ENCODE measurements around the gene F8.

Gene F8

DNA sequence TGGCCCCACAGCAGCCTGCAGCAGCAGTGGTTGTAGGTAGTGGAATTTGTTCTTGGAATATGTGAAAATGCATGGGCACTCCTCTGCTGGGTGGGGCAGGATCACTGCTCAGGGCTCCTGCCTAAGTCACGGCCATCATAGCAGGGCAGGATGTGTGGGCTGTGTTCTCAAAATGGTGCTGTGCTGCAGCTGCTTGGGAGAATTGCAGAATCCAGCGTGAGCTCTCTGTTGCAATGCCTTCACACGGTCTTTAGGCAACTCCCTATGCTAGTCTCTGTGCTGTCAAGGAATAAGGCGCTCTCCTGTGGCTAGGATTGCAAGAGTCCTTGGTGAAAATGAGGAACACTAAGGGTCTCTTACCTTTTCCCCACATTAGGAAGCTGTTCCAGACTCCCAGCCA, 42.9 kb downstream of the F8 start:
- TF ChIP-seq FOXP2 (optimal IDR thresholded peaks at IDR 0.05; ENCODE audit: borderline replicate concordance, extremely low read depth, extremely low read length, insufficient read depth) = no peak
- TF ChIP-seq POLR2AphosphoS5 (IDR thresholded peaks at IDR 0.05; ENCODE audit: low read depth, low read length) = no peak
- TF ChIP-seq REST (IDR thresholded peaks at IDR 0.05; ENCODE audit: insufficient read depth in 1 of 2, low read depth in 2 of 2, low read length in 2 of 2) = no peak
- no peak for TF ChIP-seq SIN3A (IDR thresholded peaks at IDR 0.05; ENCODE audit: borderline replicate concordance, insufficient read depth, low read length)
- TF ChIP-seq TAF1 (IDR thresholded peaks at IDR 0.05; ENCODE audit: borderline replicate concordance, insufficient read depth, low read length) = no peak

GRCh38 chrX:154968353-154968752, 54.2 kb downstream of the F8 start:
- TF ChIP-seq TAF1 (IDR thresholded peaks at IDR 0.05; ENCODE audit: borderline replicate concordance, insufficient read depth, low read length) (no peak), FOXP2 (optimal IDR thresholded peaks at IDR 0.05; ENCODE audit: borderline replicate concordance, extremely low read depth, extremely low read length, insufficient read depth) (no peak), REST (IDR thresholded peaks at IDR 0.05; ENCODE audit: insufficient read depth in 1 of 2, low read depth in 2 of 2, low read length in 2 of 2) (no peak), POLR2AphosphoS5 (IDR thresholded peaks at IDR 0.05; ENCODE audit: low read depth, low read length) (no peak), SIN3A (IDR thresholded peaks at IDR 0.05; ENCODE audit: borderline replicate concordance, insufficient read depth, low read length) (no peak)

GRCh38 chrX:154967603-154968002, 54.9 kb downstream of the F8 start:
- TF ChIP-seq FOXP2 (optimal IDR thresholded peaks at IDR 0.05; ENCODE audit: borderline replicate concordance, extremely low read depth, extremely low read length, insufficient read depth) (no peak), REST (IDR thresholded peaks at IDR 0.05; ENCODE audit: insufficient read depth in 1 of 2, low read depth in 2 of 2, low read length in 2 of 2) (no peak), POLR2AphosphoS5 (IDR thresholded peaks at IDR 0.05; ENCODE audit: low read depth, low read length) (no peak), TAF1 (IDR thresholded peaks at IDR 0.05; ENCODE audit: borderline replicate concordance, insufficient read depth, low read length) (no peak), SIN3A (IDR thresholded peaks at IDR 0.05; ENCODE audit: borderline replicate concordance, insufficient read depth, low read length) (no peak)

GRCh38 chrX:154961947-154962346, 60.6 kb downstream of the F8 start:
- TF ChIP-seq REST (IDR thresholded peaks at IDR 0.05; ENCODE audit: insufficient read depth in 1 of 2, low read depth in 2 of 2, low read length in 2 of 2) (no peak), TAF1 (IDR thresholded peaks at IDR 0.05; ENCODE audit: borderline replicate concordance, insufficient read depth, low read length) (no peak), POLR2AphosphoS5 (IDR thresholded peaks at IDR 0.05; ENCODE audit: low read depth, low read length) (no peak), FOXP2 (optimal IDR thresholded peaks at IDR 0.05; ENCODE audit: borderline replicate concordance, extremely low read depth, extremely low read length, insufficient read depth) (no peak), SIN3A (IDR thresholded peaks at IDR 0.05; ENCODE audit: borderline replicate concordance, insufficient read depth, low read length) (no peak)

DNA sequence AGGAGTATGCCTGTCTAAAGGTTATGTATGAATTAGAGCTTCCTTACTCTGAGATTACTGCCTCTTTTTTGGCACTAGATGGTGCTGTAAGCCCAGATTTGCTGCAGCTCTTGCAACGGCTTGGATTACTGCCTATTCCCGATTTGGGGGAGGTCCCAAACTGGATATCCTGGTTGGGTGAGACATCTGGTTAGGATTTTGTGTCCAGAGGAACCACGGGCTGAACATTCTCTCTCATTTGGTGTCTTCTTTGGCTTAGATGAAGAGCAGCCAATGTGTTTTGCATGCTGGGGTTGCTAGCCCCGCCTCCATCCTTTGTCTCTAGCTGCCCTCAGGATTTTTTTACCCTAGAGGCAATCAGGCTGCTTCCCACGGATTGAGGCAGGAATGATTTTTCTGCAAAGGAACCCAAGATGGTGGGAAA, 104.5 kb downstream of the F8 start:
- TF ChIP-seq POLR2AphosphoS5 (IDR thresholded peaks at IDR 0.05; ENCODE audit: low read depth, low read length) (no peak), SIN3A (IDR thresholded peaks at IDR 0.05; ENCODE audit: borderline replicate concordance, insufficient read depth, low read length) (no peak), TAF1 (IDR thresholded peaks at IDR 0.05; ENCODE audit: borderline replicate concordance, insufficient read depth, low read length) (no peak), REST (IDR thresholded peaks at IDR 0.05; ENCODE audit: insufficient read depth in 1 of 2, low read depth in 2 of 2, low read length in 2 of 2) (no peak), FOXP2 (optimal IDR thresholded peaks at IDR 0.05; ENCODE audit: borderline replicate concordance, extremely low read depth, extremely low read length, insufficient read depth) (no peak)
